Ascending aorta (tissue), 2 donors: ENCODE measurements around the gene BRCC3. TPM values are rescaled to one million over a fixed set of nuclear protein-coding genes. Genes with fewer than 3 reads are reported as not detected.

Experiments used
- DNase-seq, 2 donors: peaks; one replicate each; pipeline ENCODE4 v3.0.0-alpha.2; 2019; ENCODE audit warnings: low spot score in 2 of 2
- H3K27ac ChIP-seq, 2 donors: fragments of 200-600 bp; sonication (generic); one replicate each; pipeline ENCODE4 v1.5.1; 2016 to 2017; ENCODE audit warnings: mild to moderate bottlenecking in 1 of 2
- H3K27me3 ChIP-seq: fragments of 200-600 bp; sonication (generic); one replicate; pipeline ENCODE4 v1.5.1; 2017
- H3K36me3 ChIP-seq, 2 donors: fragments of 200-600 bp; sonication (generic); one replicate each; pipeline ENCODE4 v1.5.1; 2016
- H3K4me1 ChIP-seq, 2 donors: fragments of 200-600 bp; sonication (generic); one replicate each; pipeline ENCODE4 v1.5.1; 2016 to 2017; ENCODE audit warnings: mild to moderate bottlenecking in 1 of 2
- H3K4me3 ChIP-seq, 2 donors: fragments of 200-600 bp; sonication (generic); one replicate each; pipeline ENCODE4 v1.5.1; 2016 to 2017; ENCODE audit warnings: mild to moderate bottlenecking in 1 of 2
- H3K9me3 ChIP-seq, 2 donors: fragments of 200-600 bp; sonication (generic); one replicate each; pipeline ENCODE4 v1.5.1; 2016
- intact Hi-C: fragments of 100-400 bp; cut with DNase I; formaldehyde crosslinking; loops from one replicate; pipeline ENCODE4 v1.15.1; 2023
- total RNA-seq: library from RNA; depleted of rRNA; stranded (reverse); fragments of >200 nt; gene quantifications from one replicate; pipeline ENCODE4 v1.1.0, GENCODE V29; 2016
- TF ChIP-seq, protein P1 (sequence below), 3 experiments: fragments of 200-600 bp in 2 of 3; fragments of 450-650 bp in 1 of 3; sonication (generic) in 2 of 3; IDR thresholded peaks; one replicate each; pipeline ENCODE4 v1.5.1; 2016 to 2019; ENCODE audit warnings: antibody characterized with exemption in 3 of 3, mild to moderate bottlenecking in 1 of 3, moderate library complexity in 1 of 3

BRCC3 gene
- total RNA-seq, 1 donor from 2014 or later: 9.4 TPM

DNA sequence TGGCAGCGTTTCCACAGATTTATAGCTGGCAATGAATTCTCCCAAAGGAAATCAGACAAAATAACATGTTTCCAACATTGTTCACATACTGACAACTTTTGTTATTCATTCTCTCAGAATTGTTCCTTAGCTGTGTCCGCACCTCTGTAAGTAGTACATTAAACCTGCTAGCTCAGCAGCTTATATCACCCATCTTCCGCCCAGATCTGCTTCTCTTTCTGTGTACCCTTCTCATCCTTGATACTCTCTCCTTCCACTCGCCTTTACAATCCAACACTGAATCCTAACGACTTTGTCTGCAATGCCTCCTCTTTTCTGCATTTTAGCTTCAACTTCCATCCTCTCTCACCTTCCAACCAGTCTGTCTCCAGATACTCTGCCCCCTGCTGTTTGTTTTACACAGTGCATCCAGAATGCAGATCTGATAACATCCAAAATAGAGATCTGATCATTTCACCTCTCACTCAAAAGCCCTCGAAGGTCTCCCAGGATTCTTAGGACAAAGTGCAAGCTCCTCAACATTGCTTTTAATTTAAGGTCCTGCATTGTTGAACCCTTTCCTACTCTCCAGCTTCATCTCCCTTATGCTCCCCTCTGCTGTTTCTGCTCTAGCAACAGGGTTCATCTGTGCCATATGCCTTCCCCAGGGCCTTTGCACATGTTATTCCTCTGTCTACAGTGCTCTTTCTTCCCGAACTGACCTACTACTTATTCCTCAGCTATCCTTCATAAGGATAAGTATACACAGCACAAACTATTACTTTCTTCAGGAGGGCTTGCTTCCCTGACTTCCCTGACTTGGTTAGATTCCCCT lies 77.6 kb downstream of the BRCC3 start:
- Histone ChIP-seq H3K4me3 (peak overlapping the region in 1 of 2 donors; percentile 5), H3K9me3 (no peaks in the 10 kb centered on the region), H3K4me1 (no peaks in the 10 kb centered on the region), H3K36me3 (no peaks in the 10 kb centered on the region), H3K27ac (no peak overlapping the region), H3K27me3 (no peaks in the 10 kb centered on the region)
- TF ChIP-seq, protein P1, sequence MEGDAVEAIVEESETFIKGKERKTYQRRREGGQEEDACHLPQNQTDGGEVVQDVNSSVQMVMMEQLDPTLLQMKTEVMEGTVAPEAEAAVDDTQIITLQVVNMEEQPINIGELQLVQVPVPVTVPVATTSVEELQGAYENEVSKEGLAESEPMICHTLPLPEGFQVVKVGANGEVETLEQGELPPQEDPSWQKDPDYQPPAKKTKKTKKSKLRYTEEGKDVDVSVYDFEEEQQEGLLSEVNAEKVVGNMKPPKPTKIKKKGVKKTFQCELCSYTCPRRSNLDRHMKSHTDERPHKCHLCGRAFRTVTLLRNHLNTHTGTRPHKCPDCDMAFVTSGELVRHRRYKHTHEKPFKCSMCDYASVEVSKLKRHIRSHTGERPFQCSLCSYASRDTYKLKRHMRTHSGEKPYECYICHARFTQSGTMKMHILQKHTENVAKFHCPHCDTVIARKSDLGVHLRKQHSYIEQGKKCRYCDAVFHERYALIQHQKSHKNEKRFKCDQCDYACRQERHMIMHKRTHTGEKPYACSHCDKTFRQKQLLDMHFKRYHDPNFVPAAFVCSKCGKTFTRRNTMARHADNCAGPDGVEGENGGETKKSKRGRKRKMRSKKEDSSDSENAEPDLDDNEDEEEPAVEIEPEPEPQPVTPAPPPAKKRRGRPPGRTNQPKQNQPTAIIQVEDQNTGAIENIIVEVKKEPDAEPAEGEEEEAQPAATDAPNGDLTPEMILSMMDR (IDR thresholded peaks at IDR 0.05): peak in 2 of 3 experiments; percentile 38 to 56
- intact Hi-C loops: loop anchor here (5.0 kb wide), 1 partner anchor 232 kb away; no protein-coding TSS in a partner anchor
- DNase-seq: no peak

DNA sequence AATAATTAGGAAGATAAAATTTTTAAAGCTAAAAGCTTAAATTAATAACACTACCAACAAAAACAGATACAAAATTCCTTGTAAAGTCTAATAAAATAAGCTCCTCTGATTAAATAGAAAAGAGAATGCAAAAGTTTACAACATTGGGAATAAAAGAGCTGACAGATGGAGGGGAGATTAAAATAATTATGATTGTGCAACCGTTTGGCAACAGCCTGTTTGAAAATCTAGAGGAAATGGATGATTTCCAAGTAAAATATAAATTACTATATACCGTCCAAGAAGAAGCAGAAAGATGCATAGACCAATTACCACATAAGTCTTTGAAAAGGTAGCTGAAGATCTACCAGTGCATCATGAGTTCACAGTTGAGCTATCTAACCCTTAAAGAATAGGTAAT lies 98.6 kb downstream of the BRCC3 start:
- no peaks in the 10 kb centered on the region for H3K9me3 ChIP-seq
- DNase-seq: no peak
- H3K4me1 ChIP-seq: no peaks in the 10 kb centered on the region
- TF ChIP-seq, protein P1 (IDR thresholded peaks at IDR 0.05): no peak
- no peak overlapping the region for H3K4me3 ChIP-seq
- no peaks in the 10 kb centered on the region for H3K27me3 ChIP-seq
- intact Hi-C loops: no loop called here
- H3K27ac ChIP-seq: no peak overlapping the region
- H3K36me3 ChIP-seq: no peaks in the 10 kb centered on the region

Other genes with a start within 250 kb of the BRCC3 start
- not detected for gene SMIM9, start 236.8 kb upstream of the BRCC3 start, total RNA-seq
- 77.0 TPM for gene F8A1, start 185.2 kb upstream of the BRCC3 start, total RNA-seq
- gene F8, start 48.8 kb upstream of the BRCC3 start, total RNA-seq: 17.2 TPM
- 54.0 TPM for gene FUNDC2, start 44.7 kb upstream of the BRCC3 start, total RNA-seq
- 11.9 TPM for gene CMC4, start 372 bp upstream of the BRCC3 start, total RNA-seq
- gene MTCP1, start 372 bp upstream of the BRCC3 start, total RNA-seq: 6.1 TPM
- gene VBP1, start 145.0 kb downstream of the BRCC3 start, total RNA-seq: 11.2 TPM
- gene RAB39B, start 193.0 kb downstream of the BRCC3 start, total RNA-seq: not detected